ENCODE measurements around the gene EIF2B2. TPM values are rescaled to one million over a fixed set of nuclear protein-coding genes. Genes with fewer than 3 reads are reported as not detected.
A peak's percentile ranks its signal among the peaks of the same experiment; 100 is the strongest.

The EIF2B2 gene
- polyA plus RNA-seq, 4 donors: 36.2 to 50.8 (median 44.8) TPM

- Histone ChIP-seq H3K4me1 (ENCODE audit: control insufficient read depth in 3 of 3, insufficient read depth in 2 of 3, low read depth in 1 of 3, low read length in 2 of 3) (peaks cover 0 to 11% (median 2%) of the 10 kb centered on the region in 3 donors), H3K9me3 (ENCODE audit: control insufficient read depth in 2 of 2, insufficient read depth in 1 of 2, low read depth in 1 of 2, low read length in 1 of 2) (no peaks in the 10 kb centered on the region), H3K36me3 (ENCODE audit: control insufficient read depth in 3 of 3, insufficient read depth in 2 of 3, low read depth in 1 of 3, low read length in 3 of 3) (peaks cover 1 to 16% (median 3%) of the 10 kb centered on the region in 3 donors), H3K27ac (ENCODE audit: low read depth in 1 of 3, low read length in 2 of 3) (no peak overlapping the region), H3K27me3 (ENCODE audit: control insufficient read depth in 3 of 3, insufficient read depth in 3 of 3, low read length in 3 of 3) (no peaks in the 10 kb centered on the region), H3K4me3 (ENCODE audit: low read depth in 1 of 3, low read length in 3 of 3) (no peak overlapping the region)
- WGBS, 3 donors: 77 to 96% (median 93%) methylated on average over 1 of the region's 1 CpG
- FAIRE-seq (no peak), DNase-seq (no peak)
Observed at GRCh38 chr14:75023108-75023507, 20.4 kb downstream of the EIF2B2 start.

- H3K9me3 ChIP-seq (ENCODE audit: control insufficient read depth in 2 of 2, insufficient read depth in 1 of 2, low read depth in 1 of 2, low read length in 1 of 2): no peaks in the 10 kb centered on the region
- peak overlapping the region; percentile 60 to 77 (median 65) for H3K27ac ChIP-seq (ENCODE audit: low read depth in 1 of 3, low read length in 2 of 3)
- no peak overlapping the region for H3K4me3 ChIP-seq (ENCODE audit: low read depth in 1 of 3, low read length in 3 of 3)
- DNase-seq (peak; percentile 31 to 85), FAIRE-seq (no peak)
- H3K4me1 ChIP-seq (ENCODE audit: control insufficient read depth in 3 of 3, insufficient read depth in 2 of 3, low read depth in 1 of 3, low read length in 2 of 3): peaks cover 0 to 2% (median 2%) of the 10 kb centered on the region in 3 donors
- WGBS, 3 donors: 22 to 50% (median 49%) methylated on average over 4 of the region's 4 CpGs
- H3K36me3 ChIP-seq (ENCODE audit: control insufficient read depth in 3 of 3, insufficient read depth in 2 of 3, low read depth in 1 of 3, low read length in 3 of 3): peaks cover 0 to 27% (median 0%) of the 10 kb centered on the region in 3 donors
- no peaks in the 10 kb centered on the region for H3K27me3 ChIP-seq (ENCODE audit: control insufficient read depth in 3 of 3, insufficient read depth in 3 of 3, low read length in 3 of 3)
Observed at GRCh38 chr14:75025082-75025481, 22.4 kb downstream of the EIF2B2 start.

GRCh38 chr14:75025876-75026275 is 23.2 kb downstream of the EIF2B2 start:
- DNase-seq (no peak), FAIRE-seq (no peak)
- Histone ChIP-seq H3K36me3 (ENCODE audit: control insufficient read depth in 3 of 3, insufficient read depth in 2 of 3, low read depth in 1 of 3, low read length in 3 of 3) (peaks cover 0 to 21% (median 1%) of the 10 kb centered on the region in 3 donors), H3K4me3 (ENCODE audit: low read depth in 1 of 3, low read length in 3 of 3) (no peak overlapping the region), H3K9me3 (ENCODE audit: control insufficient read depth in 2 of 2, insufficient read depth in 1 of 2, low read depth in 1 of 2, low read length in 1 of 2) (no peaks in the 10 kb centered on the region), H3K27ac (ENCODE audit: low read depth in 1 of 3, low read length in 2 of 3) (peak overlapping the region in 2 of 3 donors; percentile 27 to 60), H3K4me1 (ENCODE audit: control insufficient read depth in 3 of 3, insufficient read depth in 2 of 3, low read depth in 1 of 3, low read length in 2 of 3) (peaks cover 0 to 2% (median 2%) of the 10 kb centered on the region in 3 donors), H3K27me3 (ENCODE audit: control insufficient read depth in 3 of 3, insufficient read depth in 3 of 3, low read length in 3 of 3) (no peaks in the 10 kb centered on the region)
- 93 to 98% (median 96%) methylated on average over 2 of the region's 2 CpGs for WGBS, 3 donors

- Histone ChIP-seq H3K27ac (ENCODE audit: low read depth in 1 of 3, low read length in 2 of 3) (peak overlapping the region in 1 of 3 donors; percentile 15), H3K4me1 (ENCODE audit: control insufficient read depth in 3 of 3, insufficient read depth in 2 of 3, low read depth in 1 of 3, low read length in 2 of 3) (peaks cover 0 to 2% (median 2%) of the 10 kb centered on the region in 3 donors), H3K4me3 (ENCODE audit: low read depth in 1 of 3, low read length in 3 of 3) (no peak overlapping the region), H3K9me3 (ENCODE audit: control insufficient read depth in 2 of 2, insufficient read depth in 1 of 2, low read depth in 1 of 2, low read length in 1 of 2) (no peaks in the 10 kb centered on the region), H3K36me3 (ENCODE audit: control insufficient read depth in 3 of 3, insufficient read depth in 2 of 3, low read depth in 1 of 3, low read length in 3 of 3) (peaks cover 1 to 37% (median 5%) of the 10 kb centered on the region in 3 donors), H3K27me3 (ENCODE audit: control insufficient read depth in 3 of 3, insufficient read depth in 3 of 3, low read length in 3 of 3) (no peaks in the 10 kb centered on the region)
- WGBS, 3 donors: 0% methylated on average over 1 of the region's 1 CpG
- no peak for FAIRE-seq
- no peak for DNase-seq
Observed at GRCh38 chr14:75030147-75030546, 27.4 kb downstream of the EIF2B2 start.

- H3K36me3 ChIP-seq (ENCODE audit: control insufficient read depth in 3 of 3, insufficient read depth in 2 of 3, low read depth in 1 of 3, low read length in 3 of 3): peaks cover 1 to 38% (median 7%) of the 10 kb centered on the region in 3 donors
- no peaks in the 10 kb centered on the region for H3K9me3 ChIP-seq (ENCODE audit: control insufficient read depth in 2 of 2, insufficient read depth in 1 of 2, low read depth in 1 of 2, low read length in 1 of 2)
- FAIRE-seq (no peak), DNase-seq (no peak)
- H3K27me3 ChIP-seq (ENCODE audit: control insufficient read depth in 3 of 3, insufficient read depth in 3 of 3, low read length in 3 of 3): no peaks in the 10 kb centered on the region
- H3K4me1 ChIP-seq (ENCODE audit: control insufficient read depth in 3 of 3, insufficient read depth in 2 of 3, low read depth in 1 of 3, low read length in 2 of 3): no peaks in the 10 kb centered on the region
- H3K4me3 ChIP-seq (ENCODE audit: low read depth in 1 of 3, low read length in 3 of 3): no peak overlapping the region
- 94 to 96% (median 95%) methylated on average over 2 of the region's 2 CpGs for WGBS, 3 donors
- H3K27ac ChIP-seq (ENCODE audit: low read depth in 1 of 3, low read length in 2 of 3): no peak overlapping the region
Observed at GRCh38 chr14:75032939-75033338, 30.2 kb downstream of the EIF2B2 start.

GRCh38 chr14:75040507-75040906 is 37.8 kb downstream of the EIF2B2 start:
- peak overlapping the region in 1 of 3 donors; percentile 37 for H3K27ac ChIP-seq (ENCODE audit: low read depth in 1 of 3, low read length in 2 of 3)
- peak in 1 of 2 donors; percentile 61 for DNase-seq

GRCh38 chr14:75040959-75041358 is 38.2 kb downstream of the EIF2B2 start:
- 79 to 96% (median 84%) methylated on average over 2 of the region's 2 CpGs for WGBS, 3 donors
- DNase-seq: no peak
- no peaks in the 10 kb centered on the region for H3K27me3 ChIP-seq (ENCODE audit: control insufficient read depth in 3 of 3, insufficient read depth in 3 of 3, low read length in 3 of 3)
- peaks cover 2 to 12% (median 8%) of the 10 kb centered on the region in 3 donors for H3K4me1 ChIP-seq (ENCODE audit: control insufficient read depth in 3 of 3, insufficient read depth in 2 of 3, low read depth in 1 of 3, low read length in 2 of 3)
- peak overlapping the region; percentile 9 to 65 (median 53) for H3K27ac ChIP-seq (ENCODE audit: low read depth in 1 of 3, low read length in 2 of 3)
- H3K4me3 ChIP-seq (ENCODE audit: low read depth in 1 of 3, low read length in 3 of 3): no peak overlapping the region
- no peak for FAIRE-seq
- H3K9me3 ChIP-seq (ENCODE audit: control insufficient read depth in 2 of 2, insufficient read depth in 1 of 2, low read depth in 1 of 2, low read length in 1 of 2): no peaks in the 10 kb centered on the region
- H3K36me3 ChIP-seq (ENCODE audit: control insufficient read depth in 3 of 3, insufficient read depth in 2 of 3, low read depth in 1 of 3, low read length in 3 of 3): peaks cover 0 to 14% (median 2%) of the 10 kb centered on the region in 3 donors

More at GRCh38 chr14:75040507-75040906, 37.8 kb downstream of the EIF2B2 start:
- 21 to 58% (median 44%) methylated on average over 1 of the region's 1 CpG for WGBS, 3 donors
- H3K4me1 ChIP-seq (ENCODE audit: control insufficient read depth in 3 of 3, insufficient read depth in 2 of 3, low read depth in 1 of 3, low read length in 2 of 3): peaks cover 2 to 12% (median 5%) of the 10 kb centered on the region in 3 donors
- no peaks in the 10 kb centered on the region for H3K27me3 ChIP-seq (ENCODE audit: control insufficient read depth in 3 of 3, insufficient read depth in 3 of 3, low read length in 3 of 3)
- H3K4me3 ChIP-seq (ENCODE audit: low read depth in 1 of 3, low read length in 3 of 3): no peak overlapping the region
- H3K9me3 ChIP-seq (ENCODE audit: control insufficient read depth in 2 of 2, insufficient read depth in 1 of 2, low read depth in 1 of 2, low read length in 1 of 2): no peaks in the 10 kb centered on the region
- no peak for FAIRE-seq
- H3K36me3 ChIP-seq (ENCODE audit: control insufficient read depth in 3 of 3, insufficient read depth in 2 of 3, low read depth in 1 of 3, low read length in 3 of 3): peaks cover 0 to 16% (median 2%) of the 10 kb centered on the region in 3 donors

GRCh38 chr14:75041613-75042012 is 38.9 kb downstream of the EIF2B2 start:
- DNase-seq (peak; percentile 65 to 89), FAIRE-seq (no peak)
- Histone ChIP-seq H3K4me3 (ENCODE audit: low read depth in 1 of 3, low read length in 3 of 3) (no peak overlapping the region), H3K27me3 (ENCODE audit: control insufficient read depth in 3 of 3, insufficient read depth in 3 of 3, low read length in 3 of 3) (no peaks in the 10 kb centered on the region), H3K27ac (ENCODE audit: low read depth in 1 of 3, low read length in 2 of 3) (peak overlapping the region; percentile 9 to 65 (median 53)), H3K4me1 (ENCODE audit: control insufficient read depth in 3 of 3, insufficient read depth in 2 of 3, low read depth in 1 of 3, low read length in 2 of 3) (peaks cover 4 to 12% (median 8%) of the 10 kb centered on the region in 3 donors), H3K9me3 (ENCODE audit: control insufficient read depth in 2 of 2, insufficient read depth in 1 of 2, low read depth in 1 of 2, low read length in 1 of 2) (no peaks in the 10 kb centered on the region), H3K36me3 (ENCODE audit: control insufficient read depth in 3 of 3, insufficient read depth in 2 of 3, low read depth in 1 of 3, low read length in 3 of 3) (peaks cover 0 to 14% (median 2%) of the 10 kb centered on the region in 3 donors)
- WGBS, 3 donors: 24 to 64% (median 45%) methylated on average over 4 of the region's 4 CpGs

- Histone ChIP-seq H3K4me1 (ENCODE audit: control insufficient read depth in 3 of 3, insufficient read depth in 2 of 3, low read depth in 1 of 3, low read length in 2 of 3) (peaks cover 4 to 12% (median 8%) of the 10 kb centered on the region in 3 donors), H3K36me3 (ENCODE audit: control insufficient read depth in 3 of 3, insufficient read depth in 2 of 3, low read depth in 1 of 3, low read length in 3 of 3) (peaks cover 0 to 14% (median under 1%) of the 10 kb centered on the region in 3 donors), H3K27me3 (ENCODE audit: control insufficient read depth in 3 of 3, insufficient read depth in 3 of 3, low read length in 3 of 3) (no peaks in the 10 kb centered on the region), H3K4me3 (ENCODE audit: low read depth in 1 of 3, low read length in 3 of 3) (no peak overlapping the region), H3K9me3 (ENCODE audit: control insufficient read depth in 2 of 2, insufficient read depth in 1 of 2, low read depth in 1 of 2, low read length in 1 of 2) (no peaks in the 10 kb centered on the region), H3K27ac (ENCODE audit: low read depth in 1 of 3, low read length in 2 of 3) (peak overlapping the region; percentile 9 to 34 (median 15))
- DNase-seq (no peak), FAIRE-seq (no peak)
- 13 to 42% (median 36%) methylated on average over 6 of the region's 6 CpGs for WGBS, 3 donors
Observed at GRCh38 chr14:75042035-75042434, 39.3 kb downstream of the EIF2B2 start.
